HG02885 (cell line): ENCODE measurements around the gene RAB42.

Experiments
- ATAC-seq: cut with Tn5 transposase; IDR thresholded peaks from one replicate; pipeline ENCODE4 v1.9.1; 2021; ENCODE audit warnings: mild to moderate bottlenecking; ENCODE audit not compliant: unreplicated experiment, poor library complexity

The RAB42 gene

GRCh38 chr1:28642847-28643635 is 51.0 kb downstream of the RAB42 start, which contains the start of gene TAF12:
TAF12 (minus strand) TSS chr1:28643067; CDS start chr1:28622081, 20,986 bp downstream.
- peak; percentile 87 for ATAC-seq

GRCh38 chr1:28644494-28644893 is 52.4 kb downstream of the RAB42 start:
- no peak for ATAC-seq
